Measurements from ENCODE around the gene URB1. TPM values are rescaled to one million over a fixed set of nuclear protein-coding genes. Genes with fewer than 3 reads are reported as not detected.

URB1 gene, protein sequence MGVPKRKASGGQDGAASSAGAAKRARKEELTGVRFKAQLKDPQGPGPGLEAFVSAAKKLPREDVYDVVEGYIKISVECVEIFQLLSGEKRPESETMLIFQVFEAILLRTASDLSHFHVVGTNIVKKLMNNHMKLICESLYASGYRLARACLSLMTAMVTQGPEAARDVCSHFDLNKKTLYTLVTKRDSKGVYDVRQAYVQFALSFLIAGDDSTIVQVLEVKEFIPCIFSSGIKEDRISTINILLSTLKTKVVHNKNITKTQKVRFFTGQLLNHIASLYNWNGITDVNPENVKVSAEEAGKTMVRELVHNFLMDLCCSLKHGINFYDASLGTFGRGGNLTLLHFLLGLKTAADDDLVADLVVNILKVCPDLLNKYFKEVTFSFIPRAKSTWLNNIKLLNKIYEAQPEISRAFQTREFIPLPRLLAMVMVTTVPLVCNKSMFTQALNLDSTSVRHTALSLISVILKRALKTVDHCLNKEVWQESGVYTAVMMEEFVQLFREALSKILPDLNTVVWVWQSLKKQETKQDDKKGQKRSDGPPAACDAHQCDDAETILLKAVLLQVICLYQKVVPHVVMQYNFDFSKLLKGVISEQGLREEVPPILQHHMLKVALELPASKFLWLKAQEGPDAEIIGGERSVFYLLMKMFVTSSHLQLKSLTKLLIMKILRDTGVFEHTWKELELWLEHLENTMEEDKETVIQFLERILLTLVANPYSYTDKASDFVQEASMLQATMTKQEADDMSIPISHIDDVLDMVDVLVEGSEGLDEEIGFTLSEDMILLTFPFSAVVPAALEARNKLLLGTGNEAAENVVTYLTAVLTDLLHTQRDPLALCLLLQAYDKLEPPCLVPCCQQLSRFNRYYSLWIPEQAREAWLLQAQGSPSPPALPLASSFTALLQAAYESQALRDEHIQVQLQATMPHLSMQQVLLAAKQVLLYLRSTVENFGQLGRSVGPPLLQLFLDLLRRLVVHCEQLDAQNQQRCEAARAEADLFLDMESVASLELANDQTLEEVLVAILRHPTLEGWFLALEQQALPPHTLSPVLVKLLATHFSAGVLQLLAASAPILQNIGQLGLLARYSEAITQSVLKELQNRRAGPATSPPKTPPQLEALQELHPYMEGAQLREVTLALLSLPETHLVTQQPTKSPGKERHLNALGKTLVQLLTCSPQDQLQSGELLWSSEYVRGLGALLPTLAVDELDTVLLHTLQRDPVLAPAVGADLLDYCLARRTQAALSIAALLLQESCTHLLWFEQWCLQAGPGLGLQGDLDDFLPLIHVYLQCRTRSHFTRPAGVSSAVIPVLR (N-terminal part only)
- 10.5 and 14.3 TPM in 2 replicates for total RNA-seq

GRCh38 chr21:32392880-32393676 lies at the start of gene URB1:
Gene URB1 (minus strand): TSS chr21:32393012. CDS start chr21:32392910, 102 bp downstream.

DNA sequence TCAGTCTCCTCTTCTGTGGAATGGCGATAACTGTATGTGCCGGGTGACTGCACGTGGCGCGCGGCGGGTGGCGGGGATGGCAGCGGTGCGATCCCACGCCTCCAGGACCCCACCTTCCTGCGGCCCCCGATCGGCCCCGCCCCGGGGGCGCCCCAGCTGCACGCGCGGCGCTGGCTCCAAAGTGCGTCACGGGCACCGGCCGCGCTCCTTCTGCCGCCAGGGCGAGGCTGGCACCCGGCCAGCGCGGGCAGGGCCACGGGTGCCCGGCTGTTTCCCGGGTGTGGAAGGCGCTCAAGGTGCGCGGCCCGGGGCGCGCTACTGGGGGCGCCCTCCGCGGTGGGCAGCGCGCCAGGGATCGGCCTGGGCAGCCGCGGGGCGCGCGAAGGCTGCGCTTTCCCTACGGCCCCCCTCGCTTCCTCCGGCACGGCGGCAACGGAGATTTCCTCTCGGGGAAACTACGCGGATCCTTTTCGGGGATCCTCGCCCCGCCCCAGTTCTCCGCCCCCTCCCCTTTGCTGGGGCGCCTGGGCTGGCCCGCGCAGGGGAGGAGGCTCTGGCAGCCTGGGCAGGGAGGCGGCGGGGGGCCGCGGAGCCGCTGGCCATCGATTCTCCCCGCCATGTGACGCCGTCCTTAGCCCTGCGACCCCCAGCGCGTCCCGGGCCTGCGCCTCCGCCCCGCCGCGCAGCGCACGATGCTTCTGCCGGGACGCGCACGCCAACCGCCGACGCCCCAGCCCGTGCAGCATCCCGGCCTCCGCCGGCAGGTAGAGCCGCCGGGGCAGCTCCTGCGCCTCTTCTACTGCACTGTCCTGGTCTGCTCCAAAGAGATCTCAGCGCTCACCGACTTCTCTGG lies 19.6 kb upstream of the URB1 start, which contains the start of gene EVA1C:
TSS of gene EVA1C (plus strand) at position 545 of the 853 bp plus-strand sequence. CDS start at position 693, 148 bp downstream.

GRCh38 chr21:32298658-32299081 lies 94.1 kb downstream of the URB1 start, which contains the start of gene MRAP:
Gene MRAP (plus strand): TSS chr21:32298855. CDS start chr21:32298972, 117 bp downstream.

DNA sequence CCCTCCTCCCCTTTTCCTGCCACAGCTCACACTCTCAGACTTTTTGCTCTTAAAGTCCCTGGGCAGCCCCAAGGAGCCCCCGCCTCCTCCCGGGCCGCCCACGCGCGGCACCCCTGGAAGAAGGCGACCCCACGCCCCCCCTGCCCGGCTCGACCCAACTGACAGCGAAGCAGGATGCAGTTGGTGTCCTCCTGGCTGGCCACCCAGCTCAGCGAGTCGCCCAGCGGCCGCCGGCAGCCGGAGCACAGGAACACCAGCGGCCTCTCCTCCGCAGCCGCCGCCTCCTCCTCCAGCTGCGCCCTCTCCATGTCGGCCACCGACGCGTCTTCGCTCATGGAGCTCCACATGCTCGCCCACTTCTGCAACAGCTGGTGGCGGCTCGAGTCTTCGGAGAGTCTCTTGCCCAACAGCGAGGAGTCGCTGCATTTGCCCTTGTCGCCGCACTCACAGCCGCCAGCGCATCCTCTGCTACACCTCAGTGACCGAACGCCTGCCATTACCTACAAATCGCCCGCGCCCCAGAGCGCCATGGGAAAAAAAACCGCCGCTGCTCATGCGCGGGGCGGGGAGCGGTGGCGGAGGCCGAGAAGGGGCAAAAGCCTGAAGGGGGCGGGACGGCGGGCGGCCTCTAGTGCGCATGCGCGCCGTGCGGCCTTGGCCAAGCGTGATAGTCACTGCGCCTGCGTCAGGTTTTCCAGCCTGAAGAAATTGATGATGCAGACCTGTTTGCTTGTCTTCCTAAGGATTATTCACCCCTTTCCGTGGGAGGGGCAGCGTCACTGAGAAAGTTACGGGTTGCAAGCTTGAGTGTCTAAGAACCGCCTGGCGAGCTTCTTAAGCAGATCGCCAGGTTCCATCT lies 114.1 kb downstream of the URB1 start, which contains the start of gene MIS18A:
TSS of gene MIS18A (minus strand) at position 532 of the 859 bp plus-strand sequence. CDS start at position 497, 35 bp downstream.

Other genes with a start within 250 kb of the URB1 start
- 3.8 and 6.5 TPM in 2 replicates for gene MIS18A, start 114.0 kb downstream of the URB1 start, total RNA-seq
- not detected in 2 replicates for gene MRAP, start 94.2 kb downstream of the URB1 start, total RNA-seq
- 16.4 and 41.5 TPM in 2 replicates for gene EVA1C, start 19.7 kb upstream of the URB1 start, total RNA-seq
- not detected in 2 replicates for gene TCP10L, start 192.5 kb upstream of the URB1 start, total RNA-seq
- gene CFAP298, start 219.4 kb upstream of the URB1 start, total RNA-seq, result 18.0 and 23.6 TPM in 2 replicates

Data from cardiac atrium fibroblast (primary cell).